ENCODE data around the gene ASB18. TPM values are rescaled to one million over a fixed set of nuclear protein-coding genes. Genes with fewer than 3 reads are reported as not detected.

The ASB18 gene
- total and polyA plus RNA-seq, 2 experiments from 2014 or later: not detected

DNA sequence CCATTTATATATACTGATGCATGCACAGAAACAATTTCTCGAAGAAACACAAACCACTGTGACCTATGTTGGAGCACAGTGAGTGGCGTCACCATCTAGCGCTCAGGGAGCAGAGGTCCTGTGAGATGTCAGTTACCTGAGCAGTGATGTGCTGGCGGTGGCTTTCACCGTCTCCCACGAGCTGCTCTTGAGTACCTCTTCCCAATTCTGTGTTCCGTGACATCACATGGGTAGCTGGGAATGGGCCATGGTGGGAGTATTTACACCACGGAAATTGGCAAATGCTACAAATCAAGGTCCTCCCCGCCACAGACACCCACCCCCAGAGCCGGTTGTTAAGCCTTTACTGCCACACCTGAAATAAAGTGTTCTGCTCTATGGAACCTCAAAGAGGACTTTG, 120.4 kb downstream of the ASB18 start (continued):
- no peak for TF ChIP-seq EZH2phosphoT487 (IDR thresholded peaks at IDR 0.05; ENCODE audit: unreplicated experiment)
- TF ChIP-seq, protein P1, sequence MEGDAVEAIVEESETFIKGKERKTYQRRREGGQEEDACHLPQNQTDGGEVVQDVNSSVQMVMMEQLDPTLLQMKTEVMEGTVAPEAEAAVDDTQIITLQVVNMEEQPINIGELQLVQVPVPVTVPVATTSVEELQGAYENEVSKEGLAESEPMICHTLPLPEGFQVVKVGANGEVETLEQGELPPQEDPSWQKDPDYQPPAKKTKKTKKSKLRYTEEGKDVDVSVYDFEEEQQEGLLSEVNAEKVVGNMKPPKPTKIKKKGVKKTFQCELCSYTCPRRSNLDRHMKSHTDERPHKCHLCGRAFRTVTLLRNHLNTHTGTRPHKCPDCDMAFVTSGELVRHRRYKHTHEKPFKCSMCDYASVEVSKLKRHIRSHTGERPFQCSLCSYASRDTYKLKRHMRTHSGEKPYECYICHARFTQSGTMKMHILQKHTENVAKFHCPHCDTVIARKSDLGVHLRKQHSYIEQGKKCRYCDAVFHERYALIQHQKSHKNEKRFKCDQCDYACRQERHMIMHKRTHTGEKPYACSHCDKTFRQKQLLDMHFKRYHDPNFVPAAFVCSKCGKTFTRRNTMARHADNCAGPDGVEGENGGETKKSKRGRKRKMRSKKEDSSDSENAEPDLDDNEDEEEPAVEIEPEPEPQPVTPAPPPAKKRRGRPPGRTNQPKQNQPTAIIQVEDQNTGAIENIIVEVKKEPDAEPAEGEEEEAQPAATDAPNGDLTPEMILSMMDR (conservative IDR thresholded peaks at IDR 0.05; ENCODE audit: low read depth in 2 of 2): no peak
- no peak for TF ChIP-seq STAT1 (IDR thresholded peaks at IDR 0.05; ENCODE audit: unreplicated experiment)
- TF ChIP-seq NANOG (IDR thresholded peaks at IDR 0.05; ENCODE audit: borderline replicate concordance): no peak
- TF ChIP-seq, protein P2, sequence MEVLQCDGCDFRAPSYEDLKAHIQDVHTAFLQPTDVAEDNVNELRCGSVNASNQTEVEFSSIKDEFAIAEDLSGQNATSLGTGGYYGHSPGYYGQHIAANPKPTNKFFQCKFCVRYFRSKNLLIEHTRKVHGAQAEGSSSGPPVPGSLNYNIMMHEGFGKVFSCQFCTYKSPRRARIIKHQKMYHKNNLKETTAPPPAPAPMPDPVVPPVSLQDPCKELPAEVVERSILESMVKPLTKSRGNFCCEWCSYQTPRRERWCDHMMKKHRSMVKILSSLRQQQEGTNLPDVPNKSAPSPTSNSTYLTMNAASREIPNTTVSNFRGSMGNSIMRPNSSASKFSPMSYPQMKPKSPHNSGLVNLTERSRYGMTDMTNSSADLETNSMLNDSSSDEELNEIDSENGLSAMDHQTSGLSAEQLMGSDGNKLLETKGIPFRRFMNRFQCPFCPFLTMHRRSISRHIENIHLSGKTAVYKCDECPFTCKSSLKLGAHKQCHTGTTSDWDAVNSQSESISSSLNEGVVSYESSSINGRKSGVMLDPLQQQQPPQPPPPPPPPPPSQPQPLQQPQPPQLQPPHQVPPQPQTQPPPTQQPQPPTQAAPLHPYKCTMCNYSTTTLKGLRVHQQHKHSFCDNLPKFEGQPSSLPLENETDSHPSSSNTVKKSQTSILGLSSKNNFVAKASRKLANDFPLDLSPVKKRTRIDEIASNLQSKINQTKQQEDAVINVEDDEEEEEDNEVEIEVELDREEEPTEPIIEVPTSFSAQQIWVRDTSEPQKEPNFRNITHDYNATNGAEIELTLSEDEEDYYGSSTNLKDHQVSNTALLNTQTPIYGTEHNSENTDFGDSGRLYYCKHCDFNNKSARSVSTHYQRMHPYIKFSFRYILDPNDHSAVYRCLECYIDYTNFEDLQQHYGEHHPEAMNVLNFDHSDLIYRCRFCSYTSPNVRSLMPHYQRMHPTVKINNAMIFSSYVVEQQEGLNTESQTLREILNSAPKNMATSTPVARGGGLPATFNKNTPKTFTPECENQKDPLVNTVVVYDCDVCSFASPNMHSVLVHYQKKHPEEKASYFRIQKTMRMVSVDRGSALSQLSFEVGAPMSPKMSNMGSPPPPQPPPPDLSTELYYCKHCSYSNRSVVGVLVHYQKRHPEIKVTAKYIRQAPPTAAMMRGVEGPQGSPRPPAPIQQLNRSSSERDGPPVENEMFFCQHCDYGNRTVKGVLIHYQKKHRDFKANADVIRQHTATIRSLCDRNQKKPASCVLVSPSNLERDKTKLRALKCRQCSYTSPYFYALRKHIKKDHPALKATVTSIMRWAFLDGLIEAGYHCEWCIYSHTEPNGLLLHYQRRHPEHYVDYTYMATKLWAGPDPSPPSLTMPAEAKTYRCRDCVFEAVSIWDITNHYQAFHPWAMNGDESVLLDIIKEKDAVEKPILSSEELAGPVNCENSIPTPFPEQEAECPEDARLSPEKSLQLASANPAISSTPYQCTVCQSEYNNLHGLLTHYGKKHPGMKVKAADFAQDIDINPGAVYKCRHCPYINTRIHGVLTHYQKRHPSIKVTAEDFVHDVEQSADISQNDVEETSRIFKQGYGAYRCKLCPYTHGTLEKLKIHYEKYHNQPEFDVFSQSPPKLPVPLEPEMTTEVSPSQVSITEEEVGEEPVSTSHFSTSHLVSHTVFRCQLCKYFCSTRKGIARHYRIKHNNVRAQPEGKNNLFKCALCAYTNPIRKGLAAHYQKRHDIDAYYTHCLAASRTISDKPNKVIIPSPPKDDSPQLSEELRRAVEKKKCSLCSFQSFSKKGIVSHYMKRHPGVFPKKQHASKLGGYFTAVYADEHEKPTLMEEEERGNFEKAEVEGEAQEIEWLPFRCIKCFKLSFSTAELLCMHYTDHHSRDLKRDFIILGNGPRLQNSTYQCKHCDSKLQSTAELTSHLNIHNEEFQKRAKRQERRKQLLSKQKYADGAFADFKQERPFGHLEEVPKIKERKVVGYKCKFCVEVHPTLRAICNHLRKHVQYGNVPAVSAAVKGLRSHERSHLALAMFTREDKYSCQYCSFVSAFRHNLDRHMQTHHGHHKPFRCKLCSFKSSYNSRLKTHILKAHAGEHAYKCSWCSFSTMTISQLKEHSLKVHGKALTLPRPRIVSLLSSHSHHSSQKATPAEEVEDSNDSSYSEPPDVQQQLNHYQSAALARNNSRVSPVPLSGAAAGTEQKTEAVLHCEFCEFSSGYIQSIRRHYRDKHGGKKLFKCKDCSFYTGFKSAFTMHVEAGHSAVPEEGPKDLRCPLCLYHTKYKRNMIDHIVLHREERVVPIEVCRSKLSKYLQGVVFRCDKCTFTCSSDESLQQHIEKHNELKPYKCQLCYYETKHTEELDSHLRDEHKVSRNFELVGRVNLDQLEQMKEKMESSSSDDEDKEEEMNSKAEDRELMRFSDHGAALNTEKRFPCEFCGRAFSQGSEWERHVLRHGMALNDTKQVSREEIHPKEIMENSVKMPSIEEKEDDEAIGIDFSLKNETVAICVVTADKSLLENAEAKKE (CRISPR knock-in tag; IDR thresholded peaks at IDR 0.05): no peak

Small RNA genes lying within 50 kb of the gene (small RNA-seq; reads per million reads assigned to genes)
- gene RF00019 (ENCODE audit: low replicate concordance) (not detected), gene RNU1-31P (ENCODE audit: low replicate concordance) (not detected)

Other genes starting within 250 kb of the ASB18 start
- gene GBX2, start 96.0 kb downstream of the ASB18 start, total RNA-seq (2014; rRNA removed; shearing (Covaris generic)): 0.50 and 1.3 TPM in 2 replicates
- gene GBX2, start 96.0 kb downstream of the ASB18 start, polyA plus RNA-seq (2016; fragmentation: Nextera tagmentation; extraction: Ambion mirVana): 0.87 and 0.99 TPM in 2 replicates

Measured in GM23338 (cell line).